Thyroid gland (tissue), 4 donors: ENCODE data around the gene CSF1R.

Experiments
- POLR2A ChIP-seq, 2 donors: fragments of 450-650 bp; IDR thresholded peaks; one replicate each; pipeline ENCODE4 v1.6.1; 2017; ENCODE audit warnings: antibody characterized with exemption in 2 of 2, mild to moderate bottlenecking in 2 of 2, moderate library complexity in 1 of 2
- TF ChIP-seq, protein P1 (sequence below), 6 experiments: fragments of 200-600 bp in 3 of 6; fragments of 450-650 bp in 3 of 6; sonication (generic) in 3 of 6; IDR thresholded peaks; one replicate each; pipeline ENCODE4 v1.5.1; 2016 to 2019; ENCODE audit warnings: antibody characterized with exemption in 6 of 6, mild to moderate bottlenecking in 2 of 6, inconsistent platforms in 1 of 6, moderate library complexity in 1 of 6

DNA sequence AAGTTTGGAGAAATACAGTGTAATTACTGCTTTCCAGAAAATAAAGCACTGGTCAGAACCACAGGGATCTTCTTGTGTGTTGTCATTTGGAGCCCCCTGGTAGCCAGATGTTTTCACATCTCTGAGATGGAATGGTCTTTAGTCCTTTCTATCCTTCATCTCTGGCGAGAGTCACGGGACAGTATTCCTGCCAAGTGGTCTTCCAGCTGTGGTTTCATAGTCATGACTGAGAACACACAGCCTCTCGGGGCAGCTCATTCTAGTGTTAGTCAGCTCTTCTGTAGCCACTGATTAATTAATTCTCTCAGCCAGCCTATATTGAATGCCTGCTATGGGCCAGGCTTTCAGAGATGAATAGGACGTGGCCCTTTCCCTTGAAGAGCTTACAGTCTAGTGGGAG, 51.7 kb downstream of the CSF1R start:
- TF ChIP-seq POLR2A (IDR thresholded peaks at IDR 0.05) = no peak
- TF ChIP-seq, protein P1, sequence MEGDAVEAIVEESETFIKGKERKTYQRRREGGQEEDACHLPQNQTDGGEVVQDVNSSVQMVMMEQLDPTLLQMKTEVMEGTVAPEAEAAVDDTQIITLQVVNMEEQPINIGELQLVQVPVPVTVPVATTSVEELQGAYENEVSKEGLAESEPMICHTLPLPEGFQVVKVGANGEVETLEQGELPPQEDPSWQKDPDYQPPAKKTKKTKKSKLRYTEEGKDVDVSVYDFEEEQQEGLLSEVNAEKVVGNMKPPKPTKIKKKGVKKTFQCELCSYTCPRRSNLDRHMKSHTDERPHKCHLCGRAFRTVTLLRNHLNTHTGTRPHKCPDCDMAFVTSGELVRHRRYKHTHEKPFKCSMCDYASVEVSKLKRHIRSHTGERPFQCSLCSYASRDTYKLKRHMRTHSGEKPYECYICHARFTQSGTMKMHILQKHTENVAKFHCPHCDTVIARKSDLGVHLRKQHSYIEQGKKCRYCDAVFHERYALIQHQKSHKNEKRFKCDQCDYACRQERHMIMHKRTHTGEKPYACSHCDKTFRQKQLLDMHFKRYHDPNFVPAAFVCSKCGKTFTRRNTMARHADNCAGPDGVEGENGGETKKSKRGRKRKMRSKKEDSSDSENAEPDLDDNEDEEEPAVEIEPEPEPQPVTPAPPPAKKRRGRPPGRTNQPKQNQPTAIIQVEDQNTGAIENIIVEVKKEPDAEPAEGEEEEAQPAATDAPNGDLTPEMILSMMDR (IDR thresholded peaks at IDR 0.05) = no peak
